Retinal pigment epithelial cell (primary cell): Measurements from ENCODE around the gene FAM47E.

Experiments
- DNase-seq: peaks from one replicate; pipeline ENCODE4 v3.0.0-alpha.2; 2010; ENCODE audit warnings: low read depth
- H3K4me3 ChIP-seq: 2 replicates; pipeline ENCODE4 v1.5.1; 2011; ENCODE audit warnings: mild to moderate bottlenecking, low read length, control low read depth, moderate library complexity
- CTCF ChIP-seq: conservative IDR thresholded peaks from 2 replicates; pipeline ENCODE4 v1.5.1; 2011; ENCODE audit warnings: low read depth, low read length, control low read depth, inconsistent platforms

The FAM47E gene, protein sequence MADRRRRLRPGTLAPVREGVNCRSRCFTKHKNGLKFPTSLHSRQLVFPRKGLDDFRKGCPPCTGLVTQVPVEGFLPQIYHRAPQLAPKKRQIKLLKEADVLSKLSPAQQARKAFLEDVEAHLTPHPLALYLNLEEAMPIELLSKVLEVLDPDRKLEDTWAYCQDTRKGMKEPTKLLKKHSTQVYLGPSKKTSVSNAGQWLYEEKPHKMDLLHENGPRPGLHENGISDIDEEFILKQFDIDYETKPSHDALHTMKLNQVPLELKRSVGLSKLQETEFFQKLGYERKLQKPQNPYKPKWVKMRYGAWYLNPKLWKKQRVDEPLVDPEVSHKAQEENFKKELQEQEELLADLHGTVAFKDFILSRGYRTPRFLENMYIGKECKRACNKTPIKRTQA

GRCh38 chr4:76251441-76252270 is at the start of gene FAM47E:
Gene FAM47E, plus strand, starts transcription at chr4:76251721. Its CDS starts 26 bp downstream, at chr4:76251747.
- peak; percentile 25 for DNase-seq
- peak within 1 kb of the TSS; percentile 65 for H3K4me3 ChIP-seq
- peak; percentile 43 for TF ChIP-seq CTCF

- H3K4me3 ChIP-seq = no peak overlapping the region
- TF ChIP-seq CTCF = no peak
- DNase-seq = no peak
Observed at GRCh38 chr4:76203541-76203940, 48.0 kb upstream of the FAM47E start.

DNA sequence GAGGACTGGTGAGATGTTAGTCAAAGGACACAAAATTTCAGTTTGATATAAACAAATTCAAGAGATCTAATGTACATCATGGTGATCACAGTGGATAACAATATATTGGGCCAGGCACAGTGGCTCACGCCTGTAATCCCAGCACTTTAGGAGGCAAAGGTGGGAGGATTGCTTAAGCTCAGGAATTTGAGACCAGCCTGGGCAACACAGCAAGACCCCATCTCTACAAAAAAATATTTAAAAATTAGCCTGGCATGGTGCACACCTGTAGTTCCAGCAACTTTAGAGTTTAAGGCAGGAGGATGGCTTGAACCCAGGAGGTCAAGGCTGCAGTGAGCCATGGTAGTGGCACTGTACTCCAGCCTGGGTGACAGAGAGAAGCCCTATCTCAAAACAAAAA is 46.6 kb upstream of the FAM47E start:
- no peak for DNase-seq
- H3K4me3 ChIP-seq = no peak overlapping the region
- no peak for TF ChIP-seq CTCF

- no peak for TF ChIP-seq CTCF
- no peak overlapping the region for H3K4me3 ChIP-seq
- no peak for DNase-seq
Observed at GRCh38 chr4:76205476-76205875, 46.0 kb upstream of the FAM47E start.

- TF ChIP-seq CTCF = no peak
- H3K4me3 ChIP-seq = no peak overlapping the region
- DNase-seq = no peak
Observed at GRCh38 chr4:76206222-76206942, 45.1 kb upstream of the FAM47E start.

- DNase-seq = no peak
- H3K4me3 ChIP-seq = no peak overlapping the region
- TF ChIP-seq CTCF = no peak
Observed at GRCh38 chr4:76207549-76207948, 44.0 kb upstream of the FAM47E start.
